PC-3 (cell line): ENCODE measurements around the gene IL18R1.

Source experiments
- CTCF ChIP-seq: fragments of 300-600 bp; sonication (generic); conservative IDR thresholded peaks from 2 replicates; pipeline ENCODE4 v1.5.1; 2017; ENCODE audit warnings: antibody characterized with exemption, low read depth, mild to moderate bottlenecking, low read length
- EZH2 ChIP-seq: fragments of 300-600 bp; sonication (generic); IDR thresholded peaks from one replicate; pipeline ENCODE4 v1.6.1; 2017; ENCODE audit warnings: antibody characterized with exemption, mild to moderate bottlenecking, low read length; ENCODE audit not compliant: unreplicated experiment
- EZH2phosphoT487 ChIP-seq: fragments of 300-600 bp; sonication (generic); IDR thresholded peaks from 2 replicates; pipeline ENCODE4 v1.6.1; 2018; ENCODE audit warnings: mild to moderate bottlenecking, antibody characterized with exemption, low read length, borderline replicate concordance

GRCh38 chr2:102369866-102370265 is 14.3 kb downstream of the IL18R1 start:
- TF ChIP-seq CTCF (no peak), EZH2 (no peak), EZH2phosphoT487 (no peak)
